OCI-LY3 (cell line): ENCODE measurements around the gene LMTK2.

Source experiments
- CTCF ChIP-seq: fragments of 200-600, 300-600 bp; sonication (generic); IDR thresholded peaks from 2 replicates; pipeline ENCODE4 v1.5.1; 2014; ENCODE audit warnings: antibody characterized with exemption, low read length, low read depth
- EZH2phosphoT487 ChIP-seq: fragments of 200-600 bp; shearing (Covaris generic); IDR thresholded peaks from 2 replicates; pipeline ENCODE4 v1.6.1; 2018; ENCODE audit warnings: antibody characterized with exemption, mixed run types, low read depth

- TF ChIP-seq EZH2phosphoT487 (no peak), CTCF (no peak)
Observed at GRCh38 chr7:98088109-98088508, 18.6 kb upstream of the LMTK2 start.
